ENCODE measurements around the gene ANAPC7. TPM values are rescaled to one million over a fixed set of nuclear protein-coding genes. Genes with fewer than 3 reads are reported as not detected.

Gene ANAPC7
- total and polyA plus RNA-seq, 2 of the 13 experiments (the other 11 are each of a cell fraction or from before 2014, with no cell fraction given): 40.0 to 69.1 TPM

- TF ChIP-seq ARID5B (CRISPR knock-in tag; IDR thresholded peaks at IDR 0.05) (peak; percentile 73), SNAI1 (CRISPR knock-in tag; IDR thresholded peaks at IDR 0.05; ENCODE audit: borderline replicate concordance) (no peak), SRY (CRISPR knock-in tag; IDR thresholded peaks at IDR 0.05) (no peak), ZNF337 (CRISPR knock-in tag; IDR thresholded peaks at IDR 0.05; ENCODE audit: borderline replicate concordance, low read depth) (no peak), RXRA (CRISPR knock-in tag; IDR thresholded peaks at IDR 0.05) (no peak; the same call in 1 of the 2 replicates), FOXJ3 (CRISPR knock-in tag; IDR thresholded peaks at IDR 0.05; ENCODE audit: borderline replicate concordance) (peak; percentile 46; the same call in 1 of the 2 replicates), LCORL (IDR thresholded peaks at IDR 0.05) (no peak), LCORL (CRISPR knock-in tag; IDR thresholded peaks at IDR 0.05) (no peak), MXI1 (IDR thresholded peaks at IDR 0.05; ENCODE audit: borderline replicate concordance, low read depth, low read length) (peak; percentile 81; the same call in 1 of the 3 replicates), DPF2 (CRISPR knock-in tag; IDR thresholded peaks at IDR 0.05; ENCODE audit: borderline replicate concordance, low read depth) (no peak), ATM (IDR thresholded peaks at IDR 0.05; ENCODE audit: borderline replicate concordance) (no peak), EHMT2 (IDR thresholded peaks at IDR 0.05; ENCODE audit: borderline replicate concordance, low read depth, low read length) (no peak), ZNF687 (CRISPR knock-in tag; IDR thresholded peaks at IDR 0.05) (no peak), ZBTB43 (CRISPR knock-in tag; conservative IDR thresholded peaks at IDR 0.05) (peak; percentile 75; the same call in 1 of the 2 replicates), ZNF253 (CRISPR knock-in tag; IDR thresholded peaks at IDR 0.05; ENCODE audit: borderline replicate concordance) (no peak), RARA (CRISPR knock-in tag; IDR thresholded peaks at IDR 0.05) (peak; percentile 52), ELF3 (CRISPR knock-in tag; IDR thresholded peaks at IDR 0.05) (peak; percentile 54; the same call in 1 of the 2 replicates), RXRB (CRISPR knock-in tag; IDR thresholded peaks at IDR 0.05; ENCODE audit: borderline replicate concordance) (peak; percentile 40), ZNF274 (CRISPR knock-in tag; IDR thresholded peaks at IDR 0.05) (no peak), CEBPB (IDR thresholded peaks at IDR 0.05; ENCODE audit: borderline replicate concordance, low read depth, low read length) (peak; percentile 100), CEBPG (CRISPR knock-in tag; IDR thresholded peaks at IDR 0.05) (peak; percentile 99), HNRNPL (IDR thresholded peaks at IDR 0.05; ENCODE audit: low read depth, low read length) (no peak), ELF1 (CRISPR knock-in tag; IDR thresholded peaks at IDR 0.05) (no peak)
Observed at GRCh38 chr12:110345176-110345661, 58.3 kb downstream of the ANAPC7 start (continued).

All from HepG2 (cell line).